ENCODE results near the gene PTPRE.

The PTPRE gene

GRCh38 chr10:128095027-128095752, 188.3 kb downstream of the PTPRE start:
- no peak for ATAC-seq
- TF ChIP-seq TSHZ2 (CRISPR knock-in tag; IDR thresholded peaks at IDR 0.05), result no peak
- no peak for TF ChIP-seq ZNF565 (CRISPR knock-in tag; conservative IDR thresholded peaks at IDR 0.05; ENCODE audit: low read depth)
- no peak for TF ChIP-seq PATZ1 (CRISPR knock-in tag; IDR thresholded peaks at IDR 0.05; ENCODE audit: borderline replicate concordance)
- no peak for TF ChIP-seq ZFP30 (CRISPR knock-in tag; IDR thresholded peaks at IDR 0.05)
- no peak for TF ChIP-seq CSDC2 (CRISPR knock-in tag; IDR thresholded peaks at IDR 0.05)
- TF ChIP-seq CSRNP3 (CRISPR knock-in tag; IDR thresholded peaks at IDR 0.05), result no peak
- TF ChIP-seq ZC3H10 (CRISPR knock-in tag; IDR thresholded peaks at IDR 0.05), result no peak
- no peak for TF ChIP-seq TOX (CRISPR knock-in tag; IDR thresholded peaks at IDR 0.05; ENCODE audit: borderline replicate concordance)
- TF ChIP-seq ZNF70 (CRISPR knock-in tag; IDR thresholded peaks at IDR 0.05), result no peak

GRCh38 chr10:128095753-128096469, 189.0 kb downstream of the PTPRE start:
- no peak for TF ChIP-seq TCF4 (CRISPR knock-in tag; IDR thresholded peaks at IDR 0.05; ENCODE audit: borderline replicate concordance)
- no peak for TF ChIP-seq ZNF565 (CRISPR knock-in tag; conservative IDR thresholded peaks at IDR 0.05; ENCODE audit: low read depth)
- no peak for TF ChIP-seq ZFP30 (CRISPR knock-in tag; IDR thresholded peaks at IDR 0.05)
- no peak for TF ChIP-seq ISL1 (CRISPR knock-in tag; IDR thresholded peaks at IDR 0.05)
- no peak for TF ChIP-seq RARB (CRISPR knock-in tag; IDR thresholded peaks at IDR 0.05)
- no peak for TF ChIP-seq CREB5 (CRISPR knock-in tag; IDR thresholded peaks at IDR 0.05; ENCODE audit: low read depth)
- no peak for TF ChIP-seq GLIS3 (CRISPR knock-in tag; IDR thresholded peaks at IDR 0.05)
- no peak for TF ChIP-seq POU6F1 (CRISPR knock-in tag; IDR thresholded peaks at IDR 0.05; ENCODE audit: borderline replicate concordance, low read depth)
- no peak for TF ChIP-seq ESRRG (CRISPR knock-in tag; IDR thresholded peaks at IDR 0.05)
- no peak for ATAC-seq

- ATAC-seq, result no peak
- TF ChIP-seq GLIS3 (CRISPR knock-in tag; IDR thresholded peaks at IDR 0.05) (no peak), PATZ1 (CRISPR knock-in tag; IDR thresholded peaks at IDR 0.05; ENCODE audit: borderline replicate concordance) (no peak), ZNF565 (CRISPR knock-in tag; conservative IDR thresholded peaks at IDR 0.05; ENCODE audit: low read depth) (no peak), BACH2 (CRISPR knock-in tag; IDR thresholded peaks at IDR 0.05; ENCODE audit: borderline replicate concordance) (no peak), ZNF70 (CRISPR knock-in tag; IDR thresholded peaks at IDR 0.05) (no peak), CREB5 (CRISPR knock-in tag; IDR thresholded peaks at IDR 0.05; ENCODE audit: low read depth) (no peak)
Observed at GRCh38 chr10:128096486-128097199, 189.7 kb downstream of the PTPRE start.

All from SK-N-SH treated with all-trans-retinoic acid at 6 μM for 48 hours (cell line).